BJ (cell line): Measurements from ENCODE around the gene MMP20. TPM values are rescaled to one million over a fixed set of nuclear protein-coding genes. Genes with fewer than 3 reads are reported as not detected.

Experiments used
- CTCF ChIA-PET: fragments of 350-600 bp; formaldehyde crosslinking; extraction: SDS; loops from one replicate; lab custom pipeline; 2021; ENCODE audit warnings: antibody characterized with exemption, inconsistent platforms; lab: Yijun Ruan, JAX
- POLR2A ChIA-PET: fragments of 300-600 bp; sonication (Branson Sonifier 250); formaldehyde crosslinking; extraction: SDS; loops from one replicate; lab custom pipeline; 2021; ENCODE audit warnings: antibody characterized with exemption; lab: Charles Lee
- DNase-seq: peaks from one replicate; pipeline ENCODE4 v3.0.0-alpha.2; 2011; ENCODE audit warnings: low read depth
- H3K27me3 ChIP-seq: 2 replicates; pipeline ENCODE4 v1.6.0; 2011; ENCODE audit warnings: low read length; ENCODE audit not compliant: control insufficient read depth, insufficient read depth
- H3K36me3 ChIP-seq: 2 replicates; pipeline ENCODE4 v1.5.1; 2011; ENCODE audit warnings: low read length; ENCODE audit not compliant: control insufficient read depth, insufficient read depth
- H3K4me3 ChIP-seq: 2 replicates; pipeline ENCODE4 v1.5.1; 2011; ENCODE audit warnings: low read depth, mild to moderate bottlenecking, control low read depth, low read length
- polyA plus RNA-seq: library from polyadenylated mRNA; depleted of rRNA; stranded (reverse); fragments of >200 nt; gene quantifications from 2 replicates; pipeline ENCODE4 v1.2.3, GENCODE V29; 2011
- TF ChIP-seq, protein P1 (sequence below): IDR thresholded peaks from 2 replicates; pipeline ENCODE4 v1.5.1; 2011; ENCODE audit warnings: low read depth, mild to moderate bottlenecking, control low read depth, inconsistent platforms, low read length, moderate library complexity; ENCODE audit not compliant: insufficient read depth

The MMP20 gene
- polyA plus RNA-seq, 1 experiment: not detected

DNA sequence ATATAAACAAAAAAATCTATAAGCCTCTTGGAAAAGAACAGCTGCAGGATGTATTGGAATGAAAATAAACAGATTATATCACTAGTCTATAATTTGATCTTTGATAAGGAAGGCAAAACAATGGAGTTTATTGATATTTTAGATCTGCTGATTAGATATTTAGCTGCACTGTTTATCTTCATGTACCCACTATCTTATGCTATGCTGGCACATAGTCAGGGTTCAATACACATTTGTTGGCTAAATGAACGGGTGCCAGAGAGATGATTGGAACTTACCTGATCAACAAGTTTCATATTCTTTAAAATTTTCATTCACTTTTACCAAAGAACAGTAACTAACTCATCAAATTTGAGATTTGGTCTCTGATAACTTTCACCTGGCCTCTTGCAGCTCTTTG is 26.9 kb downstream of the MMP20 start:
- ChIA-PET CTCF (no interaction called here), POLR2A (no interaction called here)
- Histone ChIP-seq H3K27me3 (no peaks in the 10 kb centered on the region), H3K36me3 (no peaks in the 10 kb centered on the region), H3K4me3 (no peak overlapping the region)
- TF ChIP-seq, protein P1, sequence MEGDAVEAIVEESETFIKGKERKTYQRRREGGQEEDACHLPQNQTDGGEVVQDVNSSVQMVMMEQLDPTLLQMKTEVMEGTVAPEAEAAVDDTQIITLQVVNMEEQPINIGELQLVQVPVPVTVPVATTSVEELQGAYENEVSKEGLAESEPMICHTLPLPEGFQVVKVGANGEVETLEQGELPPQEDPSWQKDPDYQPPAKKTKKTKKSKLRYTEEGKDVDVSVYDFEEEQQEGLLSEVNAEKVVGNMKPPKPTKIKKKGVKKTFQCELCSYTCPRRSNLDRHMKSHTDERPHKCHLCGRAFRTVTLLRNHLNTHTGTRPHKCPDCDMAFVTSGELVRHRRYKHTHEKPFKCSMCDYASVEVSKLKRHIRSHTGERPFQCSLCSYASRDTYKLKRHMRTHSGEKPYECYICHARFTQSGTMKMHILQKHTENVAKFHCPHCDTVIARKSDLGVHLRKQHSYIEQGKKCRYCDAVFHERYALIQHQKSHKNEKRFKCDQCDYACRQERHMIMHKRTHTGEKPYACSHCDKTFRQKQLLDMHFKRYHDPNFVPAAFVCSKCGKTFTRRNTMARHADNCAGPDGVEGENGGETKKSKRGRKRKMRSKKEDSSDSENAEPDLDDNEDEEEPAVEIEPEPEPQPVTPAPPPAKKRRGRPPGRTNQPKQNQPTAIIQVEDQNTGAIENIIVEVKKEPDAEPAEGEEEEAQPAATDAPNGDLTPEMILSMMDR: no peak
- DNase-seq: no peak

DNA sequence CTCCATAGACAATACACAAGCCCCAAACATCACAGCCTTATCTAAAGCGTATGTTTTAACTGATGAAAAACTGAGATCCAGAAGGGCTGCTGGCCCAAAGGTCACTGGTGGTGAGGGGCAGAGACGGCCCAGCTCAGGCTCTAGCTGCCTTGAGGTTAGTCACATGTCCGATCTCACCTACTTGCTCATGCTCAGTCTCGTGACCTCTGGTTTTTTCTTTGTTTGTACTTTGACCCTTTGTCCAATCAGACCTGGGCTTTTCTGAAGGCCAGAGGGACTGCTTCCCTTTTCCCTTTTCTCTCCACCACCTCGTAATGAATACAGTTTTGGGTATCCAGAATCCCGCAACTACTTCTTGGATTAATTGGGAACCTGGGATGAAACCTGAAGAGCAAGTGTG is 28.6 kb downstream of the MMP20 start:
- no peak for DNase-seq
- no peak overlapping the region for H3K4me3 ChIP-seq
- POLR2A ChIA-PET: no interaction called here
- H3K27me3 ChIP-seq: no peaks in the 10 kb centered on the region
- TF ChIP-seq, protein P1: no peak
- H3K36me3 ChIP-seq: no peaks in the 10 kb centered on the region
- CTCF ChIA-PET: interaction anchor here (0.7 to 4.8 kb wide), 4 partner anchors 24 to 100 kb away, joined by 3 to 21 read pairs (median 4); no protein-coding TSS in a partner anchor

DNA sequence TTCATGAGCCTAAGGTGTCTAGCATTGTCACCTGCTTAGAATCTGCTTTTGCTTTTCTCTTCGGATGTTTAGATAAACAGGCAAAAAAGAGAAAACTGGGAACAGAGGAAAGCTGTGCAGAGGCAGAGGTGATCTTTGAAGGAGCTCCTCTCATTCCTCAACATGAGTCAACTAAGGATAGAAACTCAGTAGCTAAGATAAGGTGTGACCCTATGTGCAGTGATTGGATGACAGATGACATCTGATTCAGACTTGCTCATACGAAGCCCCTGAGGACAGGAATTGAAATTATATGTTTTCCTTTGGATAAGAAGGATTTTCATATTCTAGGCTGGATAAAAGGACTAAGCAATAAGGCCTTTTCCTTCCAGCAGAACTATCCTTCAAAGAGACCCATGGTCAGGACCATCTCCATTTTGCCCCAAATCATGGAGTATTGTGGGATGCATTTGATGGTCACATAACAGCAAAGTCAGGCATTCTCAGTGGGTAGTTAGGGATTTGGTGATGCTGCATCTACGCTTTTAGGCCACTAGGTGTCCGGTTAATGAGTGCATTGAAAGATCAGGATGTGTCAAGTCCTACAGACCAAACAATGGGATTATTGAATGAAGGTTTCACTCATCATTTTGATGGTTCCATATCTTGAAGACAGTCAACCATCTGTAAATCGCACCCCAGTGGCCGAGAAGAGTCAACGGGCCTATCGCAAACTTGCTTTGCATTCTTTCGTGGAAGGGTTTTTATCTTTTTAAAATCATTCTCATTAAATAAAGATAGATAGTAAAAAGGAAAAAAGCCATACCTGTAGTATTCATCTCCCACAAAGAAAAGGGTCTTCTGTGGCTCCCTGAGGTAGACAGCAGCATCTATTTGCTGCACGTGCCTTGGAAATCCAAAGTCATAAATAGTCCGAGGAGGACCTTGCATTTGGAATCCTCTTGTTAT is 32.2 kb downstream of the MMP20 start:
- Histone ChIP-seq H3K36me3 (no peaks in the 10 kb centered on the region), H3K27me3 (no peaks in the 10 kb centered on the region; the same call in 1 of the 2 replicates), H3K4me3 (no peak overlapping the region)
- ChIA-PET CTCF (interaction anchor here (0.5 to 4.8 kb wide), 9 partner anchors 9 to 940 kb away, joined by 3 to 21 read pairs (median 3); no protein-coding TSS in a partner anchor), POLR2A (interaction anchor here (0.5 kb wide), 1 partner anchor 19 kb away, joined by 7 read pairs; no protein-coding TSS in a partner anchor)
- no peak for DNase-seq
- TF ChIP-seq, protein P1: peak; percentile 64

- no peaks in the 10 kb centered on the region; the same call in 1 of the 2 replicates for H3K27me3 ChIP-seq
- POLR2A ChIA-PET: no interaction called here
- TF ChIP-seq, protein P1: no peak
Observed at GRCh38 chr11:102592131-102592530, 33.0 kb downstream of the MMP20 start.

DNA sequence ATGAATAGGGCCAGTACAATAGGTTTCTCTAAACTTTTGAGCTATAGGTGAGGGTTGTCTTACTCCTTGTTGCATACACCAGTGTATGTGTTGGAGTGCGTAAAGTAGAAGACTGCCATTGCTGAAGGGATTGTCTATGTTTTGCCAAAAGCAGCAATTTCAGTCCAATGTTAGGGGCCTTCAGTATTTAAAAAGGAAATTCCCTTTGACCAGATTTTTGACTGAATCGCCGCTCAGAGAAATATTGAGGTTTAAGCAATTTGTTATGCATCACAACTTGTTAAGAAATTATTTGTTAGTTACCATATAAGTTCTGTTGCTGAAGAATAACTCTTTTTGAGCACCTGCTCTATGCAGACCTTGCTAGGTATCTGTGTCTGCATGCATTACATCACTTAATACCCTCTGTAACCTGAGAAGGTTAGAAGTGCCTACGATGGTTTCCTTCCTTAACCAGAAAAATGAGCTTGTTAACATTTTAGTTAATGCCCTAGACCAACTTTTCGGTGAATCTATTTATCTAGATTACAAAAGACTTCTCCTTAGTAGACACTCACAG is 33.9 kb downstream of the MMP20 start:
- TF ChIP-seq, protein P1: no peak
- no peak for DNase-seq
- no peaks in the 10 kb centered on the region; the same call in 1 of the 2 replicates for H3K27me3 ChIP-seq
- POLR2A ChIA-PET: no interaction called here
- H3K36me3 ChIP-seq: no peaks in the 10 kb centered on the region
- no peak overlapping the region for H3K4me3 ChIP-seq
- CTCF ChIA-PET: interaction anchor here (0.6 to 1.5 kb wide), 3 partner anchors 20 to 84 kb away, joined by 3 to 4 read pairs (median 3); no protein-coding TSS in a partner anchor

More at GRCh38 chr11:102592131-102592530, 33.0 kb downstream of the MMP20 start:
- Histone ChIP-seq H3K4me3 (no peak overlapping the region), H3K36me3 (no peaks in the 10 kb centered on the region)
- no peak for DNase-seq
- CTCF ChIA-PET: interaction anchor here (0.6 to 4.8 kb wide), 6 partner anchors 10 to 77 kb away, joined by 3 to 21 read pairs (median 3); no protein-coding TSS in a partner anchor
